HepG2 (cell line): ENCODE data around the gene ATG4B. TPM values are rescaled to one million over a fixed set of nuclear protein-coding genes. Genes with fewer than 3 reads are reported as not detected.

Source experiments
- GABPB1 ChIP-seq: IDR thresholded peaks from 2 replicates; pipeline ENCODE4 v1.6.1; 2016; ENCODE audit warnings: mild to moderate bottlenecking, missing genetic modification reagents, moderate library complexity, missing compliant biosample characterization
- NFKBIZ ChIP-seq: IDR thresholded peaks from 2 replicates; pipeline ENCODE4 v1.6.1; 2018; ENCODE audit warnings: missing genetic modification reagents, missing compliant biosample characterization
- POGZ ChIP-seq: sonication (generic); formaldehyde crosslinking; IDR thresholded peaks from 2 replicates; pipeline ENCODE4 v1.4.0; 2020; ENCODE audit warnings: mild to moderate bottlenecking, missing genetic modification reagents
- RARG ChIP-seq: sonication (generic); formaldehyde crosslinking; IDR thresholded peaks from 2 replicates; pipeline ENCODE4 v1.4.0; 2020; ENCODE audit warnings: low read depth, mild to moderate bottlenecking, missing genetic modification reagents
- ZFP41 ChIP-seq: sonication (generic); formaldehyde crosslinking; IDR thresholded peaks from 2 replicates; pipeline ENCODE4 v1.4.0; 2020; ENCODE audit warnings: mild to moderate bottlenecking, missing genetic modification reagents, borderline replicate concordance
- ZNF224 ChIP-seq: sonication (generic); formaldehyde crosslinking; IDR thresholded peaks from 2 replicates; pipeline ENCODE4 v1.5.0; 2020; ENCODE audit warnings: mild to moderate bottlenecking, missing genetic modification reagents
- ZNF543 ChIP-seq: sonication (generic); formaldehyde crosslinking; IDR thresholded peaks from 2 replicates; pipeline ENCODE4 v1.4.0; 2020; ENCODE audit warnings: mild to moderate bottlenecking, missing genetic modification reagents
- ZNF724P ChIP-seq: sonication (generic); formaldehyde crosslinking; IDR thresholded peaks from 2 replicates; pipeline ENCODE4 v1.8.0; 2022; ENCODE audit warnings: missing genetic modification reagents, borderline replicate concordance
- polyA plus RNA-seq, 8 experiments: library from polyadenylated mRNA; depleted of rRNA in 3 of 8; stranded (reverse) in 7 of 8; unstranded in 1 of 8; fragments of >200 nt; fragmentation: Illumina TruSeq in 4 of 8; extraction: Trizol in 4 of 8; gene quantifications; 2 replicates each; pipeline versions ENCODE4 v1.2.1 to v1.2.3, GENCODE V29; 2011 to 2016; ENCODE audit warnings: low read depth in 4 of 8, missing spikeins in 1 of 8, mixed read lengths in 1 of 8; ENCODE audit not compliant: insufficient read depth in 1 of 8
- total RNA-seq, 5 experiments: library from RNA; depleted of rRNA; stranded (reverse); fragments of >200 nt; fragmentation: Illumina TruSeq; extraction: Trizol; gene quantifications; 2 replicates each; pipeline ENCODE4 v1.2.3, GENCODE V29; 2016; ENCODE audit warnings: low read depth in 1 of 5
- TF ChIP-seq, protein P1 (sequence below): sonication (generic); formaldehyde crosslinking; IDR thresholded peaks from 2 replicates; pipeline ENCODE4 v1.4.0; 2020; ENCODE audit warnings: missing genetic modification reagents, borderline replicate concordance
- TF ChIP-seq, protein P2 (sequence below), 2 experiments: sonication (generic) in 1 of 2; formaldehyde crosslinking in 1 of 2; IDR thresholded peaks; 2 replicates each; pipeline versions ENCODE4 v1.5.1 to v1.6.1; 2011 to 2020; ENCODE audit warnings: borderline replicate concordance in 1 of 2, low read depth in 1 of 2, low read length in 1 of 2, mild to moderate bottlenecking in 1 of 2, missing genetic modification reagents in 1 of 2, moderate library complexity in 1 of 2
- TF ChIP-seq, protein P3 (sequence below): sonication (generic); formaldehyde crosslinking; IDR thresholded peaks from 2 replicates; pipeline ENCODE4 v1.8.0; 2022; ENCODE audit warnings: mild to moderate bottlenecking, missing genetic modification reagents; ENCODE audit not compliant: insufficient replicate concordance
- TF ChIP-seq, protein P4 (sequence below): sonication (generic); formaldehyde crosslinking; IDR thresholded peaks from 2 replicates; pipeline ENCODE4 v1.4.0; 2020; ENCODE audit warnings: missing genetic modification reagents

The ATG4B gene
- total and polyA plus RNA-seq, 2 of the 13 experiments (the other 11 are each of a cell fraction or from before 2014, with no cell fraction given) = 95.5 to 239 TPM

DNA sequence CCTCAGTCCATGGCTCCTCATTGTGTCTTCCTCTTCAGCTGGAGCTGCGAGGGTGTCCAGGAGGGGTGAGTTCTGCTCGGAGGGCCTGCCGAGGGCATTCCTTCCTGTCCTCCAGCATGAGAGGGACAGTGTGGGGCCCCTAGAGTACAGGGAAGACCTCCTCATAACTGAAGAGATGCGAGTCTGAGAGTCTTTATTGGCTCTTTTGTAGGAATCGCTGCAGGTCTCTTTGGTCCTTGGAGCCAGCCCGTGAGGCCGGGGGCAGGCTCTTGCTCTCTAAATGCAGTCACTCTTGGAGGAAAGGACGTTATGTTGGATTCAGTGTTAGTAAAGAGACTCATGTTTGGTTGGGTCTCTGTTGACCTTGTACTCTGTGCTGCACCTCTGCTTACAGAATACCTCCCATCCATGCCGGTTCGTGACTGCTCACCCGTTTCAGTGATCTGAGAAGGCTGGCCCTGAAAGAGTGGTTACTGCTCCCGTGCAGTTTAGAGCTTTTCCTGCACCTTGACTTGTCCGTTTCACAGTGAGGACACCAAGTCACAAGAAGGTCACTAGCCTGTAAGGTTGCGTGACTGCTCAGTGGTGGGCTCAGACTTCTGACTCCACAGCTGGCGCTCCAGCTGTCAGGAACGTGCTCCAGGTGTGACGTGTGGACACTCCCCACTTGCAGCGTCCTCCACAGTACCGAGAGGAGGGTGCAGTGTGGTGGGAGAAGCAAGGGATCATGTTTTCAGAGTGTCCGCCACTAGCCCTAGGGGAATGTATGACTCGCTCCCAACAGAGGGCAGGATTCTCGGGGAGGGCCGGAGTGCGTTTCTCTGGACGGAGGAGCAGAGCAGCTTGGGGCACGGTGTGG is 7.8 kb downstream of the ATG4B start (continued):
- TF ChIP-seq NFKBIZ (CRISPR knock-in tag) (no peak), ZNF724P (CRISPR knock-in tag) (0 out of 2 replicates have a peak, but pooled peaks have one; percentile 49), RARG (CRISPR knock-in tag) (no peak), POGZ (CRISPR knock-in tag) (peak; percentile 51; the same call in 1 of the 2 replicates), GABPB1 (peak; percentile 9), ZNF224 (CRISPR knock-in tag) (peak; percentile 69; the same call in 1 of the 2 replicates), ZNF543 (peak; percentile 18; the same call in 1 of the 2 replicates), ZFP41 (CRISPR knock-in tag) (peak; percentile 28; the same call in 1 of the 2 replicates)
- TF ChIP-seq, protein P1, sequence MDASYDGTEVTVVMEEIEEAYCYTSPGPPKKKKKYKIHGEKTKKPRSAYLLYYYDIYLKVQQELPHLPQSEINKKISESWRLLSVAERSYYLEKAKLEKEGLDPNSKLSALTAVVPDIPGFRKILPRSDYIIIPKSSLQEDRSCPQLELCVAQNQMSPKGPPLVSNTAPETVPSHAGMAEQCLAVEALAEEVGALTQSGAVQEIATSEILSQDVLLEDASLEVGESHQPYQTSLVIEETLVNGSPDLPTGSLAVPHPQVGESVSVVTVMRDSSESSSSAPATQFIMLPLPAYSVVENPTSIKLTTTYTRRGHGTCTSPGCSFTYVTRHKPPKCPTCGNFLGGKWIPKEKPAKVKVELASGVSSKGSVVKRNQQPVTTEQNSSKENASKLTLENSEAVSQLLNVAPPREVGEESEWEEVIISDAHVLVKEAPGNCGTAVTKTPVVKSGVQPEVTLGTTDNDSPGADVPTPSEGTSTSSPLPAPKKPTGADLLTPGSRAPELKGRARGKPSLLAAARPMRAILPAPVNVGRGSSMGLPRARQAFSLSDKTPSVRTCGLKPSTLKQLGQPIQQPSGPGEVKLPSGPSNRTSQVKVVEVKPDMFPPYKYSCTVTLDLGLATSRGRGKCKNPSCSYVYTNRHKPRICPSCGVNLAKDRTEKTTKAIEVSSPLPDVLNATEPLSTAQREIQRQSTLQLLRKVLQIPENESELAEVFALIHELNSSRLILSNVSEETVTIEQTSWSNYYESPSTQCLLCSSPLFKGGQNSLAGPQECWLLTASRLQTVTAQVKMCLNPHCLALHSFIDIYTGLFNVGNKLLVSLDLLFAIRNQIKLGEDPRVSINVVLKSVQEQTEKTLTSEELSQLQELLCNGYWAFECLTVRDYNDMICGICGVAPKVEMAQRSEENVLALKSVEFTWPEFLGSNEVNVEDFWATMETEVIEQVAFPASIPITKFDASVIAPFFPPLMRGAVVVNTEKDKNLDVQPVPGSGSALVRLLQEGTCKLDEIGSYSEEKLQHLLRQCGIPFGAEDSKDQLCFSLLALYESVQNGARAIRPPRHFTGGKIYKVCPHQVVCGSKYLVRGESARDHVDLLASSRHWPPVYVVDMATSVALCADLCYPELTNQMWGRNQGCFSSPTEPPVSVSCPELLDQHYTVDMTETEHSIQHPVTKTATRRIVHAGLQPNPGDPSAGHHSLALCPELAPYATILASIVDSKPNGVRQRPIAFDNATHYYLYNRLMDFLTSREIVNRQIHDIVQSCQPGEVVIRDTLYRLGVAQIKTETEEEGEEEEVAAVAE (CRISPR knock-in tag) = peak; percentile 92
- TF ChIP-seq, protein P2, sequence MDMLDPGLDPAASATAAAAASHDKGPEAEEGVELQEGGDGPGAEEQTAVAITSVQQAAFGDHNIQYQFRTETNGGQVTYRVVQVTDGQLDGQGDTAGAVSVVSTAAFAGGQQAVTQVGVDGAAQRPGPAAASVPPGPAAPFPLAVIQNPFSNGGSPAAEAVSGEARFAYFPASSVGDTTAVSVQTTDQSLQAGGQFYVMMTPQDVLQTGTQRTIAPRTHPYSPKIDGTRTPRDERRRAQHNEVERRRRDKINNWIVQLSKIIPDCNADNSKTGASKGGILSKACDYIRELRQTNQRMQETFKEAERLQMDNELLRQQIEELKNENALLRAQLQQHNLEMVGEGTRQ (IDR thresholded peaks at IDR 0.05; ENCODE audit: low read depth, low read length) = no peak
- TF ChIP-seq, protein P2 (CRISPR knock-in tag; IDR thresholded peaks at IDR 0.05; ENCODE audit: borderline replicate concordance) = no peak
- TF ChIP-seq, protein P3, sequence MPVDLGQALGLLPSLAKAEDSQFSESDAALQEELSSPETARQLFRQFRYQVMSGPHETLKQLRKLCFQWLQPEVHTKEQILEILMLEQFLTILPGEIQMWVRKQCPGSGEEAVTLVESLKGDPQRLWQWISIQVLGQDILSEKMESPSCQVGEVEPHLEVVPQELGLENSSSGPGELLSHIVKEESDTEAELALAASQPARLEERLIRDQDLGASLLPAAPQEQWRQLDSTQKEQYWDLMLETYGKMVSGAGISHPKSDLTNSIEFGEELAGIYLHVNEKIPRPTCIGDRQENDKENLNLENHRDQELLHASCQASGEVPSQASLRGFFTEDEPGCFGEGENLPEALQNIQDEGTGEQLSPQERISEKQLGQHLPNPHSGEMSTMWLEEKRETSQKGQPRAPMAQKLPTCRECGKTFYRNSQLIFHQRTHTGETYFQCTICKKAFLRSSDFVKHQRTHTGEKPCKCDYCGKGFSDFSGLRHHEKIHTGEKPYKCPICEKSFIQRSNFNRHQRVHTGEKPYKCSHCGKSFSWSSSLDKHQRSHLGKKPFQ = peak; percentile 60
- TF ChIP-seq, protein P4, sequence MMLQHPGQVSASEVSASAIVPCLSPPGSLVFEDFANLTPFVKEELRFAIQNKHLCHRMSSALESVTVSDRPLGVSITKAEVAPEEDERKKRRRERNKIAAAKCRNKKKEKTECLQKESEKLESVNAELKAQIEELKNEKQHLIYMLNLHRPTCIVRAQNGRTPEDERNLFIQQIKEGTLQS (CRISPR knock-in tag) = no peak
